Ovary (tissue), 3 donors: ENCODE measurements around the gene ST7L.

Experiments
- EP300 ChIP-seq: sonication (generic); formaldehyde crosslinking; IDR thresholded peaks from one replicate; pipeline ENCODE4 v1.6.1; 2017; ENCODE audit warnings: antibody characterized with exemption
- POLR2A ChIP-seq: fragments of 450-650 bp; IDR thresholded peaks from one replicate; pipeline ENCODE4 v1.6.1; 2017; ENCODE audit warnings: antibody characterized with exemption, mild to moderate bottlenecking, moderate library complexity
- TF ChIP-seq, protein P1 (sequence below), 3 donors: fragments of 450-650 bp in 2 of 3; fragments of 200-600 bp in 1 of 3; IDR thresholded peaks; one replicate each; pipeline versions ENCODE4 v1.5.1 to v1.8.0; 2016 to 2022; ENCODE audit warnings: antibody characterized with exemption in 3 of 3, mild to moderate bottlenecking in 1 of 3
- donor health status: DM: no; HTN: no; CAD: no.

- TF ChIP-seq, protein P1, sequence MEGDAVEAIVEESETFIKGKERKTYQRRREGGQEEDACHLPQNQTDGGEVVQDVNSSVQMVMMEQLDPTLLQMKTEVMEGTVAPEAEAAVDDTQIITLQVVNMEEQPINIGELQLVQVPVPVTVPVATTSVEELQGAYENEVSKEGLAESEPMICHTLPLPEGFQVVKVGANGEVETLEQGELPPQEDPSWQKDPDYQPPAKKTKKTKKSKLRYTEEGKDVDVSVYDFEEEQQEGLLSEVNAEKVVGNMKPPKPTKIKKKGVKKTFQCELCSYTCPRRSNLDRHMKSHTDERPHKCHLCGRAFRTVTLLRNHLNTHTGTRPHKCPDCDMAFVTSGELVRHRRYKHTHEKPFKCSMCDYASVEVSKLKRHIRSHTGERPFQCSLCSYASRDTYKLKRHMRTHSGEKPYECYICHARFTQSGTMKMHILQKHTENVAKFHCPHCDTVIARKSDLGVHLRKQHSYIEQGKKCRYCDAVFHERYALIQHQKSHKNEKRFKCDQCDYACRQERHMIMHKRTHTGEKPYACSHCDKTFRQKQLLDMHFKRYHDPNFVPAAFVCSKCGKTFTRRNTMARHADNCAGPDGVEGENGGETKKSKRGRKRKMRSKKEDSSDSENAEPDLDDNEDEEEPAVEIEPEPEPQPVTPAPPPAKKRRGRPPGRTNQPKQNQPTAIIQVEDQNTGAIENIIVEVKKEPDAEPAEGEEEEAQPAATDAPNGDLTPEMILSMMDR (IDR thresholded peaks at IDR 0.05), result no peak
- no peak for TF ChIP-seq POLR2A
- TF ChIP-seq EP300, result no peak
Observed at GRCh38 chr1:112493351-112493750, 125.6 kb downstream of the ST7L start.
